GM12878 (cell line): ENCODE measurements around the gene IFRD2. TPM values are rescaled to one million over a fixed set of nuclear protein-coding genes. Genes with fewer than 3 reads are reported as not detected.

Source experiments
- ATF2 ChIP-seq: IDR thresholded peaks from 2 replicates; pipeline ENCODE4 v1.6.1; 2012; ENCODE audit warnings: low read length, inconsistent platforms
- BACH1 ChIP-seq: fragments of 450-650 bp; IDR thresholded peaks from 2 replicates; pipeline ENCODE4 v1.6.1; 2017; ENCODE audit warnings: mild to moderate bottlenecking, borderline replicate concordance
- BMI1 ChIP-seq: fragments of 450-650 bp; IDR thresholded peaks from 2 replicates; pipeline ENCODE4 v1.6.1; 2016; ENCODE audit warnings: mild to moderate bottlenecking, moderate library complexity, borderline replicate concordance
- CBX5 ChIP-seq: sonication (generic); IDR thresholded peaks from 2 replicates; pipeline ENCODE4 v1.6.1; 2016; ENCODE audit warnings: low read depth, moderate library complexity, mild to moderate bottlenecking, inconsistent platforms
- CREB1 ChIP-seq: IDR thresholded peaks from 2 replicates; pipeline ENCODE4 v1.6.1; 2012; ENCODE audit warnings: low read depth, mild to moderate bottlenecking, inconsistent platforms
- FOS ChIP-seq: IDR thresholded peaks from 3 replicates; pipeline ENCODE4 v1.6.1; 2011; ENCODE audit warnings: borderline replicate concordance; ENCODE audit not compliant: insufficient read length; ENCODE audit errors: extremely low read depth
- FOXK2 ChIP-seq: fragments of 450-650 bp; IDR thresholded peaks from 2 replicates; pipeline ENCODE4 v1.6.1; 2017; ENCODE audit warnings: mild to moderate bottlenecking, moderate library complexity
- FOXM1 ChIP-seq: IDR thresholded peaks from 2 replicates; pipeline ENCODE4 v1.6.1; 2012; ENCODE audit warnings: low read depth, mild to moderate bottlenecking, inconsistent platforms, low read length, moderate library complexity
- IKZF1 ChIP-seq: fragments of 450-650 bp; conservative IDR thresholded peaks from 2 replicates; pipeline ENCODE4 v1.6.1; 2017; ENCODE audit warnings: antibody characterized with exemption, mild to moderate bottlenecking
- MEF2B ChIP-seq: fragments of 450-650 bp; IDR thresholded peaks from 2 replicates; pipeline ENCODE4 v1.6.1; 2018; ENCODE audit warnings: mild to moderate bottlenecking, moderate library complexity; ENCODE audit not compliant: partially characterized antibody, poor library complexity, severe bottlenecking
- MYB ChIP-seq: fragments of 150-350 bp; IDR thresholded peaks from 2 replicates; pipeline ENCODE4 v1.6.1; 2014; ENCODE audit warnings: mild to moderate bottlenecking, low read depth, low read length, borderline replicate concordance
- RBBP5 ChIP-seq: fragments of 200-600 bp; sonication (generic); conservative IDR thresholded peaks from 2 replicates; pipeline ENCODE4 v1.6.1; 2016
- SREBF1 ChIP-seq: IDR thresholded peaks from 2 replicates; pipeline ENCODE4 v1.6.1; 2012; ENCODE audit warnings: mild to moderate bottlenecking, low read length
- TCF12 ChIP-seq: IDR thresholded peaks from 2 replicates; pipeline ENCODE4 v1.6.1; 2011; ENCODE audit warnings: low read depth, mild to moderate bottlenecking, low read length
- USF1 ChIP-seq: IDR thresholded peaks from 2 replicates; pipeline ENCODE4 v1.6.1; 2011; ENCODE audit warnings: borderline replicate concordance, low read depth, mild to moderate bottlenecking, moderate library complexity, mixed read lengths, low read length; ENCODE audit not compliant: insufficient read depth; ENCODE audit errors: extremely low read length
- YBX1 ChIP-seq: fragments of 450-650 bp; IDR thresholded peaks from 2 replicates; pipeline ENCODE4 v1.6.1; 2016; ENCODE audit warnings: antibody characterized with exemption
- ZBTB11 ChIP-seq: fragments of 450-650 bp; formaldehyde crosslinking; IDR thresholded peaks from 2 replicates; pipeline ENCODE4 v1.5.0; 2022; ENCODE audit warnings: mild to moderate bottlenecking, missing genetic modification characterization
- ZNF24 ChIP-seq: fragments of 450-650 bp; IDR thresholded peaks from 2 replicates; pipeline ENCODE4 v1.6.1; 2017; ENCODE audit warnings: antibody characterized with exemption, mild to moderate bottlenecking
- ZNF274 ChIP-seq: IDR thresholded peaks from one replicate; pipeline ENCODE4 v1.8.0; 2011; ENCODE audit not compliant: insufficient read length, insufficient read depth
- ZNF592 ChIP-seq: fragments of 450-650 bp; IDR thresholded peaks from 2 replicates; pipeline ENCODE4 v1.6.1; 2017; ENCODE audit warnings: mild to moderate bottlenecking, moderate library complexity
- polyA plus RNA-seq, 11 experiments: library from polyadenylated mRNA; depleted of rRNA in 4 of 11; unstranded in 6 of 11; stranded (reverse) in 5 of 11; fragments of >200 nt; fragmentation: Nextera tagmentation in 4 of 11; fragmentation: Illumina TruSeq in 1 of 11; extraction: Ambion mirVana in 4 of 11; extraction: Trizol in 1 of 11; gene quantifications; 1 replicate in 1 of 11; 2 replicates in 10 of 11; pipeline versions ENCODE4 v1.2.1 to v1.2.3, GENCODE V29; 2011 to 2016; ENCODE audit warnings: inconsistent platforms in 2 of 11, missing spikeins in 2 of 11, low read depth in 1 of 11
- total RNA-seq, 4 experiments: library from RNA; depleted of rRNA in 3 of 4; stranded (reverse); fragments of >200 nt in 3 of 4; fragmentation: Illumina TruSeq in 1 of 4; extraction: Trizol in 1 of 4; gene quantifications; 2 replicates each; pipeline versions ENCODE4 v1.2.1 to v1.2.3, GENCODE V29; 2013 to 2021

IFRD2 gene
- total and polyA plus RNA-seq, 10 of the 15 experiments (the other 5 are each of a cell fraction or from before 2014, with no cell fraction given), result 19.1 to 153 (median 80.3) TPM

GRCh38 chr3:50292159-50293078 is at the start of gene IFRD2 (continued):
- no peak for TF ChIP-seq USF1
- TF ChIP-seq IKZF1, result peak; percentile 100
- no peak for TF ChIP-seq ATF2
- TF ChIP-seq ZNF274, result no peak
- TF ChIP-seq FOXK2, result no peak
- no peak for TF ChIP-seq CBX5
- TF ChIP-seq FOXM1, result no peak
- TF ChIP-seq ZNF24, result no peak
- no peak for TF ChIP-seq FOS
- peak; percentile 34; the same call in 1 of the 2 replicates for TF ChIP-seq MYB
- TF ChIP-seq MEF2B, result no peak
- peak; percentile 57; the same call in 1 of the 2 replicates for TF ChIP-seq BACH1
- TF ChIP-seq ZBTB11 (CRISPR knock-in tag), result no peak
- TF ChIP-seq ZNF592, result no peak
- TF ChIP-seq YBX1, result no peak
- TF ChIP-seq SREBF1, result peak; percentile 95
- no peak for TF ChIP-seq TCF12
- no peak for TF ChIP-seq BMI1
- peak; percentile 99 for TF ChIP-seq CREB1
- no peak for TF ChIP-seq RBBP5
